ES-I3 (cell line): ENCODE measurements around the gene POC5.

Source experiments
- H3K36me3 ChIP-seq: 2 replicates; pipeline ENCODE4 v1.6.1; 2013; ENCODE audit warnings: mild to moderate bottlenecking, low read length, control low read depth, moderate library complexity; ENCODE audit not compliant: insufficient read depth
- H3K4me1 ChIP-seq: 2 replicates; pipeline ENCODE4 v1.6.1; 2013; ENCODE audit warnings: mild to moderate bottlenecking, control low read depth, low read length; ENCODE audit not compliant: insufficient read depth
- H3K9ac ChIP-seq: 2 replicates; pipeline ENCODE4 v1.6.1; 2013; ENCODE audit warnings: low read depth, mild to moderate bottlenecking, low read length, moderate library complexity
- H3K9me3 ChIP-seq: 2 replicates; pipeline ENCODE4 v1.6.1; 2013; ENCODE audit warnings: mild to moderate bottlenecking, low read length, moderate library complexity; ENCODE audit not compliant: control insufficient read depth, insufficient read depth

The POC5 gene

GRCh38 chr5:75660678-75661465 is 56.4 kb downstream of the POC5 start:
- Histone ChIP-seq H3K9ac (no peak overlapping the region), H3K4me1 (0 out of 2 replicates have a peak, but pooled peaks cover 5% of the 10 kb centered on the region), H3K9me3 (no peaks in the 10 kb centered on the region), H3K36me3 (no peaks in the 10 kb centered on the region)

GRCh38 chr5:75659791-75660450 is 57.3 kb downstream of the POC5 start:
- Histone ChIP-seq H3K36me3 (no peaks in the 10 kb centered on the region), H3K9ac (no peak overlapping the region), H3K4me1 (peaks cover 5% of the 10 kb centered on the region; the same call in 1 of the 2 replicates), H3K9me3 (no peaks in the 10 kb centered on the region)

DNA sequence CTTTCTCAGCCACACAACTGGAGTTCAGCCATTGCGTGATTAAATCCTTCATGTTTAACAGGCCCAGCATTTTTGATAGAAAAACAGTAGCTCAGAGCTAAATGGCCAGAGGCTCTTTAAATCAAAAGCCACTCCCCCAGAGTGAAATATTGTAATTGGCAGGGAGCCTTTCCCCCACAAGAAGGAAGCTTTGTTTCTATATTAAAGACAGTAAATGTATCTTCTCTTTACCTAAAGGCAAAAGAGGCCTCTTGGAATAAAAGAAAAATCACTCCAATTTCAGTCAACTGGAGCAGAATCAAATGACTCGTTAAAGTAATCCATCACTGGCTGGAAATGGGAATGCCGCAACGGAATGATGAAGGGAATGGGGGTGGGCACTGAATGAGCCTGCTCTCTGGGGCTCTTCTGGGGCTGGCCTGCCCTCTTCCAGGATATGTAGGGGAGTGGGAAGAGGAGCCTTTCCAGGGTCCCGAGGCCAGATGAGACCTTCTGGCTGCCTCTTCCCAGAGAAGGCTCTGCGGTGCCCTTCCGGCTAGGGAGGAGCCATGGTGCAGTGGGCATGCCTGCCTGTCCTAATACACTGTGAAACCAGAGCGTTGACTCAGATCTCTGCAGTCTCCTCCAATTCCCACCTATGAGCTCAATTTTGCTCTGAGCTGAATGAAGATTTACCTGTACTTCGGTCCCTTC is 60.8 kb downstream of the POC5 start:
- no peaks in the 10 kb centered on the region for H3K9me3 ChIP-seq
- no peak overlapping the region for H3K9ac ChIP-seq

DNA sequence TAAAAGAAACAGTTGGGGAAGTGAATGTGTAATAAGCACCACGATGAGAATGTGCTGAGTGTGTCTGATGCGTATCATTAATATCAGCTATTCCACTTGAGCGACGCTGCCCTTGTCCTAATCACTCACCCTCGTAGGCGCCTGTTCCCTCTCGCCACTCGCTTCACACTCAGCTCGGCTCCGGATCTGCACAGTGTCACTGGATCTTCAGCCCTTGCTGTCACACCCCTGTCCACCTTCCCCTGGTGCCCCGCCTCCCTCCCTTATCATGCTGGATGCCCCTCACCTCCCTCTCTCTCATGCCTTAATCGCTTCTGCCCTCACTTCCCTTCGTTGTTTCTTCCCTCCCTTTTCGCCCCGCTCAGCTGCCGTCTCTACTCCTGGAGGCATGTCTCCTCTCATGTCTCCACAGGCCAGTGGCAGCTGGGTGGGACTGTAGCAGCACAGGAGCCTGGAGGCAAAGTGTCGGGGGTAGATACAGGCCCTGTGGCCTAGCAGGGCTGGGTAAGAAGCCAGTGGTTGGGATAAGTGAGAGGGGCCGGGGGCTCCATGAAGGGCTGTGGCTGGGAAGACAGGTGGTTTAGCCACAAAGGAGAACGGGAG is 62.4 kb downstream of the POC5 start:
- no peak overlapping the region; the same call in 1 of the 2 replicates for H3K9ac ChIP-seq
- no peaks in the 10 kb centered on the region for H3K36me3 ChIP-seq
- H3K9me3 ChIP-seq: no peaks in the 10 kb centered on the region
- H3K4me1 ChIP-seq: peaks cover 5% of the 10 kb centered on the region; the same call in 1 of the 2 replicates

More for the DNA sequence above, 60.8 kb downstream of the POC5 start:
- Histone ChIP-seq H3K4me1 (peaks cover 5% of the 10 kb centered on the region; the same call in 1 of the 2 replicates), H3K36me3 (no peaks in the 10 kb centered on the region)

DNA sequence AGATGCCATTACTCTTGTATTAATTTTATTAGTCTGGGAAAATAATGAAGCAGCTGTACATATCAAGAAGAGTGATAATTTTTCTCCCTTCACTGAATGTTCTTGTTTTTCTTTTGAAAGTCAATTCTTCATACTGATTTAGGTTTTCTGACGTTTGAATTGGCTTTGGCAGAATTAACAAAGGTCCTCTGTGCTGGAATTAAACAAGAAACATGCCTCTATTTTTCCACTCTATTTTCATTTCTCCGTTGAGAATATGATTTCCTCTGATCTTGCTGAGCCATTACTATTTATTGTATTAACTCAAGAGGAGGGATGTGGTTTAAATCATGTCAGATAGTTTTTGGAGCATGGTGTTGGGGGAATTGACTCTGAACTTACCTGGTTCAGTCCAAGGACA is 63.7 kb downstream of the POC5 start:
- H3K4me1 ChIP-seq: peaks cover 5% of the 10 kb centered on the region; the same call in 1 of the 2 replicates

DNA sequence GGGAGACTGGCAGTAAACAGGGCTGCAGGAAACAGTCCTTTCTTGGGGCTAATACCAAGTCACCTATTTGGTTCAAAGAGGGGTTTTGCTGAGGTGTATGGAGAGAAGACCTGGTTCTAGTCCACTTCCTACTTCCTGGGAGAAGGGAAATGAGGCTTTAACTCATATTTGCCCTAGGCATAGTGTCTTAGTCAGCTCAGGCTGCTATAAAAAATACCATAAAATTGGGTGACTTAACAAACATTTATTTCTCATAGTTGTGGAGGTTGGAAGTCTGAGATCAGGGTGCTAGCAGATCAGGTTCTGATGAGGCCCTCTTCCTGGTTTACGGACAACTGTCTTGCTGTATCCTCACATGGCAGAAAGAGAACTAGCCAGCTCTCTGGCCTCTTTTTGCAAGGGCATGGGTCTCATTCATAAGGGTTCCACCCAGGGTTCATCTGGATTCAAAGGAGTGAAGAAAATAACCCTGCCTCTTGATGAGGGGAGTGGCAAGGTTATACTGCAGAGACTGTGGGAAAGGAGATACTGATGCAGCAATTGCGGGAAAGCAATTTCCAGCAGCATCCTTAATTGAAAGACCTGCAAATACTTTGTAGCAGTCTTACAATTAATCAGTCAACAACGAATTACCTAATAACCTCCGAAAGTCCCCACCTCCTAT is 65.5 kb downstream of the POC5 start:
- no peaks in the 10 kb centered on the region for H3K36me3 ChIP-seq
- no peaks in the 10 kb centered on the region for H3K9me3 ChIP-seq
- H3K9ac ChIP-seq: no peak overlapping the region
- H3K4me1 ChIP-seq: peaks cover 2% of the 10 kb centered on the region; the same call in 1 of the 2 replicates

More for the DNA sequence above, 63.7 kb downstream of the POC5 start:
- H3K36me3 ChIP-seq: no peaks in the 10 kb centered on the region
- H3K9me3 ChIP-seq: no peaks in the 10 kb centered on the region
- no peak overlapping the region for H3K9ac ChIP-seq

GRCh38 chr5:75648712-75649111 is 68.5 kb downstream of the POC5 start:
- no peaks in the 10 kb centered on the region for H3K9me3 ChIP-seq
- H3K4me1 ChIP-seq: no peaks in the 10 kb centered on the region; the same call in 1 of the 2 replicates
- no peaks in the 10 kb centered on the region for H3K36me3 ChIP-seq
- no peak overlapping the region for H3K9ac ChIP-seq

GRCh38 chr5:75640826-75641225 is 76.4 kb downstream of the POC5 start:
- Histone ChIP-seq H3K36me3 (no peaks in the 10 kb centered on the region), H3K9ac (no peak overlapping the region), H3K4me1 (no peaks in the 10 kb centered on the region), H3K9me3 (no peaks in the 10 kb centered on the region)

- no peaks in the 10 kb centered on the region for H3K36me3 ChIP-seq
- no peak overlapping the region for H3K9ac ChIP-seq
- no peaks in the 10 kb centered on the region for H3K4me1 ChIP-seq
- no peaks in the 10 kb centered on the region for H3K9me3 ChIP-seq
Measured at GRCh38 chr5:75640395-75640794, 76.8 kb downstream of the POC5 start.

GRCh38 chr5:75639535-75640311 is 77.5 kb downstream of the POC5 start:
- Histone ChIP-seq H3K9ac (no peak overlapping the region), H3K9me3 (no peaks in the 10 kb centered on the region), H3K4me1 (no peaks in the 10 kb centered on the region), H3K36me3 (no peaks in the 10 kb centered on the region)

- no peaks in the 10 kb centered on the region for H3K9me3 ChIP-seq
- no peaks in the 10 kb centered on the region for H3K4me1 ChIP-seq
- H3K9ac ChIP-seq: no peak overlapping the region
- H3K36me3 ChIP-seq: no peaks in the 10 kb centered on the region
Measured at GRCh38 chr5:75637949-75638348, 79.3 kb downstream of the POC5 start.

DNA sequence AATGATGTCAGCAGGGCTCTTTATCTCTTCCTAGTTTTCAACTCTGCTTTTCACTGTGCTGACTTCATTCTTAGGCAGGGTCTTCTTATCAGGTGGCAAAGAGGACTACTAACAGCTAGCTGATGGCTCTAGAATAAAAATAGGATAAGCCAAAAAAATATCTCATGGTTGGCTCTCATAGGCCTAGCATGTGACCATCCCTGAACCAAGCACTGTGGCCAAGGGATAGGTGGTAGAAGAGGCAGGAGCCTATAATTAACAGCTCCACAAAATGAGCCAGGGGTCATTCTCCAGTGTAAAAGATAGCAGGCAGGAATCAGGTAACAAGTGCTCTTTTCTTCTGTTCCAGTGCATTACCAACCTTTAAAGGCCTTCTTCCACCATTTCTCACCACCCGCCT is 84.9 kb downstream of the POC5 start:
- H3K4me1 ChIP-seq: no peaks in the 10 kb centered on the region
- H3K36me3 ChIP-seq: no peaks in the 10 kb centered on the region
- H3K9me3 ChIP-seq: no peaks in the 10 kb centered on the region
- no peak overlapping the region for H3K9ac ChIP-seq

- Histone ChIP-seq H3K4me1 (no peaks in the 10 kb centered on the region), H3K9ac (no peak overlapping the region), H3K36me3 (no peaks in the 10 kb centered on the region), H3K9me3 (no peaks in the 10 kb centered on the region)
Measured at GRCh38 chr5:75630875-75631274, 86.4 kb downstream of the POC5 start.
